OCI-LY1 (cell line): Measurements from ENCODE around the gene TLK1.

Source experiments
- EZH2 ChIP-seq: fragments of 200-600 bp; sonication (generic), shearing (Covaris generic); IDR thresholded peaks from 2 replicates; pipeline ENCODE4 v1.8.0; 2017; ENCODE audit warnings: borderline replicate concordance, mixed run types, mild to moderate bottlenecking, antibody characterized with exemption, low read length, moderate library complexity, mixed read lengths
- TF ChIP-seq, protein P1 (sequence below): fragments of 200-600 bp; sonication (generic), shearing (Covaris generic); IDR thresholded peaks from 2 replicates; pipeline ENCODE4 v1.5.1; 2017; ENCODE audit warnings: mild to moderate bottlenecking, antibody characterized with exemption, low read length, moderate library complexity, mixed read lengths

DNA sequence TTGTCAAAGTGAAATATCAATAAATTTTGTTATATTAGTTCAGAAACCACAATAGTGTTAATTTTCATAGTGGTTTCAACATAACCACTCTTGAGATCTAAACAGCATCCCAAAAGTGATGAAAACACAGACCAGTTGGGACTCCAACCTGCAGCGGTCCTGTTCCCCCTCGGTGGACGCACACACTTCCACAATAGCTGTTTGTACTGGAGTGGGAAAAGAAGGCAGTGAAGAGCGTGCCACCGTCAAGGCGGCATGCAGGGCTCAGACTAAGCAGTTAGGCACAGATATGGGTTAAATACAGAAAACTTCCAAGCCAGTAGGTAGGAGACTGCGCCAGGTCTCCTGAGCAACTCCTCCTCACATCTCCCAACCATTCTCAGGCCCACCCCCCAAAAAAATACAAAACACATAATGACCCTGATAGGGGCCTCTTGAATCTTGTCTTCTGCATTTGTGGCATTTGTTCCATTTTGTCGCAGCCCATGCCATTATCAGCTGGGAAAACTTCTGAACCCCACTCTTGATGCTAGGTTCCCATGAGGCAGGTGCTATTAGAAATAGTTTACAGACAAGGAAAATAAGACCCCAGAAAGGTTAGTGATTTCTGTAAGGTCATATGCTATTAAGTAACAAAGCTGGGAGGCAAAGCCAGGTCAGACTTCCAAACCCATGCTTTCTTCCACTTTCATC is 174.0 kb downstream of the TLK1 start:
- TF ChIP-seq, protein P1, sequence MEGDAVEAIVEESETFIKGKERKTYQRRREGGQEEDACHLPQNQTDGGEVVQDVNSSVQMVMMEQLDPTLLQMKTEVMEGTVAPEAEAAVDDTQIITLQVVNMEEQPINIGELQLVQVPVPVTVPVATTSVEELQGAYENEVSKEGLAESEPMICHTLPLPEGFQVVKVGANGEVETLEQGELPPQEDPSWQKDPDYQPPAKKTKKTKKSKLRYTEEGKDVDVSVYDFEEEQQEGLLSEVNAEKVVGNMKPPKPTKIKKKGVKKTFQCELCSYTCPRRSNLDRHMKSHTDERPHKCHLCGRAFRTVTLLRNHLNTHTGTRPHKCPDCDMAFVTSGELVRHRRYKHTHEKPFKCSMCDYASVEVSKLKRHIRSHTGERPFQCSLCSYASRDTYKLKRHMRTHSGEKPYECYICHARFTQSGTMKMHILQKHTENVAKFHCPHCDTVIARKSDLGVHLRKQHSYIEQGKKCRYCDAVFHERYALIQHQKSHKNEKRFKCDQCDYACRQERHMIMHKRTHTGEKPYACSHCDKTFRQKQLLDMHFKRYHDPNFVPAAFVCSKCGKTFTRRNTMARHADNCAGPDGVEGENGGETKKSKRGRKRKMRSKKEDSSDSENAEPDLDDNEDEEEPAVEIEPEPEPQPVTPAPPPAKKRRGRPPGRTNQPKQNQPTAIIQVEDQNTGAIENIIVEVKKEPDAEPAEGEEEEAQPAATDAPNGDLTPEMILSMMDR: no peak
- no peak for TF ChIP-seq EZH2
